Measurements from ENCODE around the gene USP10.

The USP10 gene

GRCh38 chr16:84791088-84791487, 91.3 kb downstream of the USP10 start:
- Histone ChIP-seq H3K27me3 (ENCODE audit: insufficient read depth, low read length) (no peaks in the 10 kb centered on the region), H3K36me3 (ENCODE audit: insufficient read depth, low read length) (no peaks in the 10 kb centered on the region), H3K4me3 (ENCODE audit: low read length) (no peak overlapping the region), H3K9me3 (ENCODE audit: low read length) (no peaks in the 10 kb centered on the region), H3K4me1 (ENCODE audit: insufficient read depth, low read length) (peaks cover 4% of the 10 kb centered on the region), H2AFZ (ENCODE audit: low read depth, low read length) (no peak overlapping the region)

- no peak overlapping the region for H3K4me3 ChIP-seq (ENCODE audit: low read length)
- H2AFZ ChIP-seq (ENCODE audit: low read depth, low read length): no peak overlapping the region
- no peaks in the 10 kb centered on the region for H3K27me3 ChIP-seq (ENCODE audit: insufficient read depth, low read length)
- H3K9me3 ChIP-seq (ENCODE audit: low read length): no peaks in the 10 kb centered on the region
- no peaks in the 10 kb centered on the region for H3K36me3 ChIP-seq (ENCODE audit: insufficient read depth, low read length)
- peaks cover 4% of the 10 kb centered on the region for H3K4me1 ChIP-seq (ENCODE audit: insufficient read depth, low read length)
Observed at GRCh38 chr16:84791501-84791900, 91.7 kb downstream of the USP10 start.

- no peak overlapping the region for H3K4me3 ChIP-seq (ENCODE audit: low read length)
- H2AFZ ChIP-seq (ENCODE audit: low read depth, low read length): no peak overlapping the region
- no peaks in the 10 kb centered on the region for H3K36me3 ChIP-seq (ENCODE audit: insufficient read depth, low read length)
- no peaks in the 10 kb centered on the region for H3K27me3 ChIP-seq (ENCODE audit: insufficient read depth, low read length)
- H3K4me1 ChIP-seq (ENCODE audit: insufficient read depth, low read length): no peaks in the 10 kb centered on the region
- no peaks in the 10 kb centered on the region for H3K9me3 ChIP-seq (ENCODE audit: low read length)
Observed at GRCh38 chr16:84794186-84794585, 94.4 kb downstream of the USP10 start.

GRCh38 chr16:84794626-84795025, 94.8 kb downstream of the USP10 start:
- no peaks in the 10 kb centered on the region for H3K4me1 ChIP-seq (ENCODE audit: insufficient read depth, low read length)
- no peaks in the 10 kb centered on the region for H3K27me3 ChIP-seq (ENCODE audit: insufficient read depth, low read length)
- no peak overlapping the region for H2AFZ ChIP-seq (ENCODE audit: low read depth, low read length)
- no peaks in the 10 kb centered on the region for H3K9me3 ChIP-seq (ENCODE audit: low read length)
- no peaks in the 10 kb centered on the region for H3K36me3 ChIP-seq (ENCODE audit: insufficient read depth, low read length)
- no peak overlapping the region for H3K4me3 ChIP-seq (ENCODE audit: low read length)

GRCh38 chr16:84795329-84796053, 95.7 kb downstream of the USP10 start:
- H2AFZ ChIP-seq (ENCODE audit: low read depth, low read length): no peak overlapping the region
- H3K36me3 ChIP-seq (ENCODE audit: insufficient read depth, low read length): no peaks in the 10 kb centered on the region
- no peaks in the 10 kb centered on the region for H3K27me3 ChIP-seq (ENCODE audit: insufficient read depth, low read length)
- no peaks in the 10 kb centered on the region for H3K9me3 ChIP-seq (ENCODE audit: low read length)
- H3K4me3 ChIP-seq (ENCODE audit: low read length): no peak overlapping the region
- H3K4me1 ChIP-seq (ENCODE audit: insufficient read depth, low read length): no peaks in the 10 kb centered on the region

GRCh38 chr16:84800158-84800978, 100.6 kb downstream of the USP10 start:
- Histone ChIP-seq H3K4me3 (ENCODE audit: low read length) (no peak overlapping the region), H2AFZ (ENCODE audit: low read depth, low read length) (no peak overlapping the region), H3K4me1 (ENCODE audit: insufficient read depth, low read length) (no peaks in the 10 kb centered on the region), H3K9me3 (ENCODE audit: low read length) (peaks cover 6% of the 10 kb centered on the region), H3K36me3 (ENCODE audit: insufficient read depth, low read length) (no peaks in the 10 kb centered on the region), H3K27me3 (ENCODE audit: insufficient read depth, low read length) (no peaks in the 10 kb centered on the region)

GRCh38 chr16:84803146-84803545, 103.3 kb downstream of the USP10 start:
- peaks cover 6% of the 10 kb centered on the region for H3K9me3 ChIP-seq (ENCODE audit: low read length)
- no peak overlapping the region for H3K4me3 ChIP-seq (ENCODE audit: low read length)
- H3K27me3 ChIP-seq (ENCODE audit: insufficient read depth, low read length): no peaks in the 10 kb centered on the region
- no peaks in the 10 kb centered on the region for H3K4me1 ChIP-seq (ENCODE audit: insufficient read depth, low read length)
- H2AFZ ChIP-seq (ENCODE audit: low read depth, low read length): no peak overlapping the region
- H3K36me3 ChIP-seq (ENCODE audit: insufficient read depth, low read length): no peaks in the 10 kb centered on the region

GRCh38 chr16:84804326-84804725, 104.5 kb downstream of the USP10 start:
- no peaks in the 10 kb centered on the region for H3K4me1 ChIP-seq (ENCODE audit: insufficient read depth, low read length)
- H3K9me3 ChIP-seq (ENCODE audit: low read length): peaks cover 8% of the 10 kb centered on the region
- no peaks in the 10 kb centered on the region for H3K36me3 ChIP-seq (ENCODE audit: insufficient read depth, low read length)
- H3K27me3 ChIP-seq (ENCODE audit: insufficient read depth, low read length): no peaks in the 10 kb centered on the region
- H3K4me3 ChIP-seq (ENCODE audit: low read length): no peak overlapping the region
- H2AFZ ChIP-seq (ENCODE audit: low read depth, low read length): no peak overlapping the region

GRCh38 chr16:84806256-84806889, 106.6 kb downstream of the USP10 start:
- H3K36me3 ChIP-seq (ENCODE audit: insufficient read depth, low read length): no peaks in the 10 kb centered on the region

GRCh38 chr16:84806890-84807258, 107.1 kb downstream of the USP10 start:
- Histone ChIP-seq H3K36me3 (ENCODE audit: insufficient read depth, low read length) (no peaks in the 10 kb centered on the region), H3K27me3 (ENCODE audit: insufficient read depth, low read length) (peaks cover 2% of the 10 kb centered on the region), H3K4me3 (ENCODE audit: low read length) (no peak overlapping the region), H2AFZ (ENCODE audit: low read depth, low read length) (no peak overlapping the region), H3K4me1 (ENCODE audit: insufficient read depth, low read length) (no peaks in the 10 kb centered on the region), H3K9me3 (ENCODE audit: low read length) (peaks cover 8% of the 10 kb centered on the region)

More at GRCh38 chr16:84806256-84806889, 106.6 kb downstream of the USP10 start:
- Histone ChIP-seq H3K4me1 (ENCODE audit: insufficient read depth, low read length) (no peaks in the 10 kb centered on the region), H2AFZ (ENCODE audit: low read depth, low read length) (no peak overlapping the region), H3K27me3 (ENCODE audit: insufficient read depth, low read length) (no peaks in the 10 kb centered on the region), H3K9me3 (ENCODE audit: low read length) (peaks cover 8% of the 10 kb centered on the region), H3K4me3 (ENCODE audit: low read length) (no peak overlapping the region)

- Histone ChIP-seq H3K4me1 (ENCODE audit: insufficient read depth, low read length) (no peaks in the 10 kb centered on the region), H3K27me3 (ENCODE audit: insufficient read depth, low read length) (peaks cover 6% of the 10 kb centered on the region), H3K9me3 (ENCODE audit: low read length) (peaks cover 8% of the 10 kb centered on the region), H3K36me3 (ENCODE audit: insufficient read depth, low read length) (no peaks in the 10 kb centered on the region), H3K4me3 (ENCODE audit: low read length) (no peak overlapping the region), H2AFZ (ENCODE audit: low read depth, low read length) (no peak overlapping the region)
Observed at GRCh38 chr16:84807776-84808175, 108.0 kb downstream of the USP10 start.

GRCh38 chr16:84808826-84809225, 109.0 kb downstream of the USP10 start:
- Histone ChIP-seq H3K4me3 (ENCODE audit: low read length) (no peak overlapping the region), H2AFZ (ENCODE audit: low read depth, low read length) (no peak overlapping the region), H3K36me3 (ENCODE audit: insufficient read depth, low read length) (no peaks in the 10 kb centered on the region), H3K4me1 (ENCODE audit: insufficient read depth, low read length) (no peaks in the 10 kb centered on the region), H3K9me3 (ENCODE audit: low read length) (peaks cover 10% of the 10 kb centered on the region), H3K27me3 (ENCODE audit: insufficient read depth, low read length) (peaks cover 16% of the 10 kb centered on the region)
